Mesodermal cell (in vitro differentiated cells): ENCODE results near the gene FREM1.

Source experiments
- H3K27ac ChIP-seq: 2 replicates; pipeline ENCODE4 v1.7.0; 2013; ENCODE audit warnings: mild to moderate bottlenecking, low read depth, low read length, moderate library complexity; ENCODE audit not compliant: severe bottlenecking
- H3K36me3 ChIP-seq: 2 replicates; pipeline ENCODE4 v1.7.1; 2013; ENCODE audit warnings: mild to moderate bottlenecking, low read length, moderate library complexity; ENCODE audit not compliant: control insufficient read depth, insufficient read depth
- H3K4me1 ChIP-seq: one replicate; pipeline ENCODE4 v1.7.1; 2013; ENCODE audit warnings: mild to moderate bottlenecking, low read length; ENCODE audit not compliant: insufficient read depth, control insufficient read depth, poor library complexity, severe bottlenecking
- H3K4me3 ChIP-seq: 2 replicates; pipeline ENCODE4 v1.7.0; 2013; ENCODE audit warnings: low read length, control low read depth, mild to moderate bottlenecking; ENCODE audit not compliant: insufficient read depth, poor library complexity, severe bottlenecking; ENCODE audit errors: extremely low read depth
- H3K9me3 ChIP-seq: 2 replicates; pipeline ENCODE4 v1.7.1; 2013; ENCODE audit warnings: mild to moderate bottlenecking, low read length, moderate library complexity; ENCODE audit not compliant: control insufficient read depth
- WGBS, 2 experiments: methylation state at CpG; one replicate each; pipeline ENCODE4 v1.1.5; 2013; ENCODE audit warnings: missing lambda C conversion rate in 2 of 2; ENCODE audit not compliant: insufficient coverage in 2 of 2; 5-methylcytosine and 5-hydroxymethylcytosine counted together

FREM1 gene

GRCh38 chr9:14899042-14899814, 11.0 kb downstream of the FREM1 start:
- Histone ChIP-seq H3K36me3 (no peaks in the 10 kb centered on the region), H3K9me3 (no peaks in the 10 kb centered on the region)
- 92 to 95% methylated on average over 3 to 4 of the region's 6 CpGs for WGBS, 2 experiments

GRCh38 chr9:14895806-14896205, 14.4 kb downstream of the FREM1 start:
- no peaks in the 10 kb centered on the region for H3K9me3 ChIP-seq
- H3K27ac ChIP-seq, result no peak overlapping the region
- no peak overlapping the region for H3K4me3 ChIP-seq
- peaks cover 3% of the 10 kb centered on the region for H3K36me3 ChIP-seq
- WGBS, 2 experiments, result 71% methylated on average over 1 of the region's 1 CpG; no CpG with 5 or more reads in 1 of the 2 experiments
- H3K4me1 ChIP-seq, result no peaks in the 10 kb centered on the region

More at GRCh38 chr9:14899042-14899814, 11.0 kb downstream of the FREM1 start:
- no peak overlapping the region for H3K4me3 ChIP-seq
- H3K4me1 ChIP-seq, result no peaks in the 10 kb centered on the region
- no peak overlapping the region for H3K27ac ChIP-seq

- H3K9me3 ChIP-seq, result no peaks in the 10 kb centered on the region
- WGBS, 2 experiments, result 67 to 88% methylated on average over 1 of the region's 1 CpG
- no peak overlapping the region for H3K4me3 ChIP-seq
- H3K4me1 ChIP-seq, result no peaks in the 10 kb centered on the region
- peaks cover 3% of the 10 kb centered on the region for H3K36me3 ChIP-seq
- H3K27ac ChIP-seq, result no peak overlapping the region
Observed at GRCh38 chr9:14893280-14893679, 16.9 kb downstream of the FREM1 start.

GRCh38 chr9:14891332-14891731, 18.9 kb downstream of the FREM1 start:
- no peaks in the 10 kb centered on the region for H3K4me1 ChIP-seq
- no peak overlapping the region for H3K27ac ChIP-seq
- no peaks in the 10 kb centered on the region for H3K9me3 ChIP-seq
- H3K4me3 ChIP-seq, result no peak overlapping the region
- H3K36me3 ChIP-seq, result peaks cover 3% of the 10 kb centered on the region
- WGBS, 2 experiments, result 52% methylated on average over 1 of the region's 1 CpG; no CpG with 5 or more reads in 1 of the 2 experiments

- no peaks in the 10 kb centered on the region for H3K4me1 ChIP-seq
- WGBS, 2 experiments, result 67 to 69% methylated on average over 2 of the region's 3 CpGs
- H3K4me3 ChIP-seq, result no peak overlapping the region
- H3K27ac ChIP-seq, result no peak overlapping the region
- H3K9me3 ChIP-seq, result no peaks in the 10 kb centered on the region
- peaks cover 3% of the 10 kb centered on the region for H3K36me3 ChIP-seq
Observed at GRCh38 chr9:14889451-14889850, 20.8 kb downstream of the FREM1 start.

- Histone ChIP-seq H3K4me3 (no peak overlapping the region), H3K36me3 (peaks cover 3% of the 10 kb centered on the region), H3K9me3 (no peaks in the 10 kb centered on the region), H3K27ac (no peak overlapping the region), H3K4me1 (no peaks in the 10 kb centered on the region)
- 40 to 60% methylated on average over 1 of the region's 1 CpG for WGBS, 2 experiments
Observed at GRCh38 chr9:14888875-14889274, 21.4 kb downstream of the FREM1 start.

- 60% methylated on average over 1 of the region's 1 CpG; no CpG with 5 or more reads in 1 of the 2 experiments for WGBS, 2 experiments
- no peaks in the 10 kb centered on the region for H3K9me3 ChIP-seq
- no peak overlapping the region for H3K27ac ChIP-seq
- H3K36me3 ChIP-seq, result peaks cover 3% of the 10 kb centered on the region
- no peak overlapping the region for H3K4me3 ChIP-seq
- no peaks in the 10 kb centered on the region for H3K4me1 ChIP-seq
Observed at GRCh38 chr9:14888272-14888671, 22.0 kb downstream of the FREM1 start.

- peaks cover 3% of the 10 kb centered on the region for H3K36me3 ChIP-seq
- H3K9me3 ChIP-seq, result no peaks in the 10 kb centered on the region
- H3K27ac ChIP-seq, result no peak overlapping the region
- H3K4me3 ChIP-seq, result no peak overlapping the region
- 32 to 53% methylated on average over 2 of the region's 4 CpGs for WGBS, 2 experiments
- H3K4me1 ChIP-seq, result no peaks in the 10 kb centered on the region
Observed at GRCh38 chr9:14887149-14887548, 23.1 kb downstream of the FREM1 start.

GRCh38 chr9:14883310-14883944, 26.8 kb downstream of the FREM1 start:
- no peaks in the 10 kb centered on the region for H3K9me3 ChIP-seq
- no peaks in the 10 kb centered on the region for H3K36me3 ChIP-seq
- no peak overlapping the region for H3K27ac ChIP-seq
- WGBS, 2 experiments, result 84 to 90% methylated on average over 3 of the region's 4 CpGs
- H3K4me3 ChIP-seq, result no peak overlapping the region
- H3K4me1 ChIP-seq, result no peaks in the 10 kb centered on the region

- Histone ChIP-seq H3K9me3 (no peaks in the 10 kb centered on the region), H3K27ac (no peak overlapping the region), H3K36me3 (peaks cover 6% of the 10 kb centered on the region), H3K4me3 (no peak overlapping the region), H3K4me1 (no peaks in the 10 kb centered on the region)
- WGBS, 2 experiments, result no CpG with 5 or more reads among the region's 1 CpG
Observed at GRCh38 chr9:14882090-14882489, 28.1 kb downstream of the FREM1 start.

- H3K36me3 ChIP-seq, result peaks cover 9% of the 10 kb centered on the region
- no peak overlapping the region for H3K4me3 ChIP-seq
- H3K4me1 ChIP-seq, result no peaks in the 10 kb centered on the region
- H3K9me3 ChIP-seq, result no peaks in the 10 kb centered on the region
- WGBS, 2 experiments, result 54 to 83% methylated on average over 3 of the region's 4 CpGs
- no peak overlapping the region for H3K27ac ChIP-seq
Observed at GRCh38 chr9:14881006-14881405, 29.2 kb downstream of the FREM1 start.
